T-helper 2 cell treated with Interferon-gamma antibody and Interleukin-4, amounts not matched to agents 5 μg/mL and 100 μg/mL, for 36 hours (primary cell): ENCODE data around the gene EBLN1.

Experiments used
- DNase-seq: peaks from one replicate; pipeline ENCODE4 v3.0.0; 2021; ENCODE audit warnings: low spot score
- H3K27ac Mint-ChIP-seq: one replicate; pipeline ENCODE4 v1.8.0; 2021; ENCODE audit warnings: mild to moderate bottlenecking, mixed read lengths
- H3K27me3 Mint-ChIP-seq: one replicate; pipeline ENCODE4 v1.8.0; 2021; ENCODE audit warnings: low read depth, mixed read lengths
- H3K36me3 Mint-ChIP-seq: one replicate; pipeline ENCODE4 v1.8.0; 2021; ENCODE audit warnings: low read depth, mixed read lengths
- H3K4me1 Mint-ChIP-seq: one replicate; pipeline ENCODE4 v1.8.0; 2021; ENCODE audit warnings: low read depth, mixed read lengths
- H3K4me3 Mint-ChIP-seq: one replicate; pipeline ENCODE4 v1.8.0; 2022; ENCODE audit warnings: mild to moderate bottlenecking, moderate library complexity, mixed read lengths
- H3K9me3 Mint-ChIP-seq: one replicate; pipeline ENCODE4 v1.8.0; 2021; ENCODE audit warnings: mixed read lengths

Gene EBLN1

DNA sequence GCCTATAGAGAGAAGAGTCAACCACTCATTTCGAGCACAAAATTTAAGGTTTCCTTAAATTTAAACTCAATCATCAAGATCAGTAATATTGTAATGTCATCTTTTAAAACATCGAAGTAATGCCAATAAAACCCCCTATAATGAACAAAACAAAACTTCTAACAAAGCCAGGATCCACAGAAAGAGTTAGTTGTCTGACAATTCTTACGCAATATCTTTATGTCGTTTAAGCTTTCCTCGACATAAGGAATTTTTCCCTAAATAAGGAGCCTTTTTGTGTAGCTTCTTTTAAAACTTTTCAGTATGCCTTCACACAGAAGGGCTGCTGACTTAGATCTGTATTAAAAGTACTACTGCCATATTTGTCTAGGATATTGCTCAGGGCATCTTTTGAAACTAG lies 7.5 kb downstream of the EBLN1 start:
- Mint-ChIP-seq H3K36me3 (no peaks in the 10 kb centered on the region), H3K27ac (no peak overlapping the region), H3K27me3 (peaks cover 26% of the 10 kb centered on the region), H3K4me1 (no peaks in the 10 kb centered on the region), H3K4me3 (no peak overlapping the region), H3K9me3 (no peaks in the 10 kb centered on the region)
- DNase-seq = no peak

DNA sequence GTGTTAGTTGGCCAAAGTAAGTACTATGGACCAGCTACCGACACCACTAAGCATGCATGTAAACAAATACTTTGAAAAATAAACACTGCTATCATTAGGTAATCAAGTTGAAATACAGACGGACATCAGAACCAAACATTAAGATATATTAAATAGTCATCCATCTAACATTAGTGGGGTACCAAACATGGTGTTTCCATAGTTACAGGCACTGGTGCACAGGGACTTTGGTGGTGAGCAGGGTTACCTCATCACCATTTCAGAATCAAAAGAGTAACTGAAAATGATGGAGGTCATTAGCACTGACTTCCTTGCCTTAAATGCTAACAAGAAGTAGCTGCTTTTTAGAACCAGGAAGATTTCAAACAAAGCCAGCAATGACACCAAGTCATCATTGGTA lies 23.9 kb downstream of the EBLN1 start:
- Mint-ChIP-seq H3K4me3 (no peak overlapping the region), H3K4me1 (no peaks in the 10 kb centered on the region), H3K27me3 (peaks cover 4% of the 10 kb centered on the region), H3K27ac (no peak overlapping the region), H3K36me3 (no peaks in the 10 kb centered on the region), H3K9me3 (no peaks in the 10 kb centered on the region)
- DNase-seq = no peak

DNA sequence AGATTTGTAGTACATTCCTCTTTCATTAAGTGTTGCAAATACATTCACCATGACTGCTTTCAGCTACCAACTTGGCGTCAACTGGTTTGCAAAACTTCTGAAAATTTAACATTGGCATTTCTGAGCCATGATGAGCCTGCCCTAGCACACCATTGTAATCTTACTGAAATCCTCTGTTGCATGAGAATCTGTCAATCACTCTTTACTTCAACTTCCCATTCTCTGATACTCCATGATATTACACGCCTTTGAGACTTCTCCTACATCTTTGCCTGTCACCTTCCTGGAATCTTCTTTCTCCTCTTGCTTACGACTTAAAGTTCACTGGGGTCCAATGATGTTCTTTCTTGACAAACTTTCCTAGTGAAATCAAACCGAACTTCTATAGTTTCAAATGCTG lies 32.2 kb downstream of the EBLN1 start:
- DNase-seq = no peak
- Mint-ChIP-seq H3K27me3 (peaks cover 25% of the 10 kb centered on the region), H3K9me3 (peaks cover 8% of the 10 kb centered on the region), H3K36me3 (no peaks in the 10 kb centered on the region), H3K27ac (no peak overlapping the region), H3K4me3 (no peak overlapping the region), H3K4me1 (no peaks in the 10 kb centered on the region)

DNA sequence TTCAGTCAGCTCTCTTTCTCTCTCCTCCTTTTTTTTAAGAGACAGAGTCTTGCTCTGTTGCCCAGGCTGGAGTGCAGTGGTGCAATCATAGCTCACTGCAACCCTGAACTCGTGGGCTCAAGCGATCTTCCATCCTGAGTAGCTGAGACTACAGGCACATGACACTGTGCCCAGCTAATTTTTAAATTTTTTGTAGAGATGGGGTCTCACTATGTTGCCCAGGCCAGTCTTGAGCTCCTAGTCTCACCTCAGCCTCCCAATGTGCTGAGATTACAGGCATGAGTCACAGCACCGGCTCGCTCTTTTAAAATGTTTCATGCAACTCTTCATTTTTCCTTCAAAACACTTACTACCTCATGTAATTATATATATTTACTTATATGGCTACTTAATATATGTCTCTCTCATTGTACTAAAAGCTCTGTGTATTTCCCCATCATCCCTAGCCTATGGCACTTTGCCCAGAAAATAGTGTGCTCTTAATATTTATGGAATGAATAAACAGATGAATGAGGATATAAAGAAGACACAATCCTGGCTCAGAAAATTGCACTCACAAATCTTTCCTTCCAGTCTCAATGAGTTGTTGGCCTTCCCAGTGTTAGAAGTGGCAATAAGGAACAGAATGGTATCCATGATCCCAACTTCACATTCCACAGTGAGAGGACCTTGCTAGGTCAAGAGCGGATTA lies 33.9 kb downstream of the EBLN1 start:
- Mint-ChIP-seq H3K27ac (no peak overlapping the region), H3K9me3 (peaks cover 11% of the 10 kb centered on the region), H3K4me3 (no peak overlapping the region), H3K36me3 (no peaks in the 10 kb centered on the region), H3K4me1 (no peaks in the 10 kb centered on the region), H3K27me3 (peaks cover 31% of the 10 kb centered on the region)
- DNase-seq = no peak

DNA sequence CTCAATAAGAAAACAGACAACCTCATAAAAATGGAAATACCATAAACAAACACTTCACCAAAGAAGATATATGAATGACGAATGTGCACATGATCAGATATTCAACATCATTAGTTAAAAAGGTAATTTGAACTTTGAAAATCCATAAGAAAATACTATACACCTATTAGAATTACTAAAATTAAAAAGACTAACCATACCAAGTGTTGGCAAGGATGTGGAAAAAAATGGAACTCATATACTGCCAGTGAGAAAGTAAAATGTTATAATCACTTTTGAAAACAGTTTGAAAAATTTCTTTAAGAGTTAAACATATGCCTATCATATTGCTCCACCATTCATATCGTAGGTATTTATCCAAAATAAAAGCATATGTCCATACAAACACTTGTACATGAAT lies 37.1 kb downstream of the EBLN1 start:
- H3K36me3 Mint-ChIP-seq = no peaks in the 10 kb centered on the region
- no peaks in the 10 kb centered on the region for H3K4me1 Mint-ChIP-seq
- H3K9me3 Mint-ChIP-seq = peaks cover 11% of the 10 kb centered on the region
- peaks cover 32% of the 10 kb centered on the region for H3K27me3 Mint-ChIP-seq
- no peak overlapping the region for H3K27ac Mint-ChIP-seq
- no peak for DNase-seq
- no peak overlapping the region for H3K4me3 Mint-ChIP-seq

DNA sequence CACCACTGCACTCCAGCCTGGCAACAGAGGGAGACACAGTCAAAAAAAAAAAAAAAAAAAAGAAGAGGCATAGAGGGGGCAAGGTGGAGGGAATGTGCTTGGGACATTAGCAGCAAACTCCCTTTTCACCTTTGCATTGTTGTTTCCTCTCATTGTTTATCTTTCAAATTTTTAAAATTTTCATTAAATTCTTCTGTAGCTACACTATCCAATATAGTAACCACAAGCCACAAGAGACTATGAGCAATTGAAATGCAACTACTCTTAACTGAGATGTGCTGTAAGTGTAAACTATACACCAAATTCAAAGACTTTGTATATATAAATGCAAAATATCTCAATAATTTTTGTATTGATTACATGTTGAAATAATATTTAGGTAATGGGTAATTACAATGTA lies 43.4 kb downstream of the EBLN1 start:
- peaks cover 19% of the 10 kb centered on the region for H3K9me3 Mint-ChIP-seq
- H3K4me3 Mint-ChIP-seq = no peak overlapping the region
- no peak overlapping the region for H3K27ac Mint-ChIP-seq
- no peaks in the 10 kb centered on the region for H3K36me3 Mint-ChIP-seq
- H3K27me3 Mint-ChIP-seq = peaks cover 17% of the 10 kb centered on the region
- DNase-seq = no peak
- peaks cover 2% of the 10 kb centered on the region for H3K4me1 Mint-ChIP-seq

DNA sequence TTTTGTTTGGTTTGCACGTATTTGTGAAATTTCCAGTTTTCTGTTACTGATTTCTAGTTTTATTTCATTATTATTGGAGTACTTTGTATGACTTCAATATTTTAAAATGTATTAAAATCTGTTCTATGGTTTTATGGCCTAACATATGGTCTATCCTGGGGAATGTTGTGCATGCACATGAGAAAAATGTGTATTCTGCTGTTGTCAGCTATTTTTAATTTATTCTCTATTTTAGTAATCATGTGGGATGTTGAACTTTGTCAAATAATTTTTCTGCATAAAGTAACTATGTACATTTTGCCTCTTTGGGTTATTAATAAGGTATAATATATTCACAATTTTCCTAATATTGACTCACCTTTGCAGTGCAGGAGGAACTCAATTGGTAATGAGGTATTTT lies 46.7 kb downstream of the EBLN1 start:
- Mint-ChIP-seq H3K9me3 (peaks cover 20% of the 10 kb centered on the region), H3K4me3 (no peak overlapping the region), H3K27me3 (peaks cover 7% of the 10 kb centered on the region), H3K27ac (no peak overlapping the region), H3K36me3 (peaks cover 2% of the 10 kb centered on the region), H3K4me1 (peaks cover 9% of the 10 kb centered on the region)
- no peak for DNase-seq

DNA sequence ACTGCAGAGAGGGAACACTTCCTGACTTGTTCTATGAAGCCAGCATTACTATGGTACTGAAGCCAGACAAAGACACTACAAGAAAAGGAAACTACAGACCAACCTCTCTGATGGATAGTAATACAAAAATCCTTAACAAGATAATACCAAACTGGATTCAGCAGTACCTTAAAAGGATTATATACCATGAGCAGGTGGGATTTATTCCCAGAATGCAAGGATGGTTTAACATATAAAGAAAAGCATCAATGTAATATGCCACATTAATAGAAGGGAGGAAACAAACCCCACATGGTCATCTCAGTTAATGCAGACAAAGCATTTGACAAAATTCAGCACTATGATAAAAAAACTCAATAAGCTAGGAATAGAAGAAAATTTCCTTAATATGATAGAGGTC lies 47.2 kb downstream of the EBLN1 start:
- no peak overlapping the region for H3K27ac Mint-ChIP-seq
- H3K27me3 Mint-ChIP-seq = peaks cover 7% of the 10 kb centered on the region
- peaks cover 2% of the 10 kb centered on the region for H3K36me3 Mint-ChIP-seq
- H3K9me3 Mint-ChIP-seq = peaks cover 20% of the 10 kb centered on the region
- H3K4me3 Mint-ChIP-seq = no peak overlapping the region
- H3K4me1 Mint-ChIP-seq = peaks cover 9% of the 10 kb centered on the region
- no peak for DNase-seq

DNA sequence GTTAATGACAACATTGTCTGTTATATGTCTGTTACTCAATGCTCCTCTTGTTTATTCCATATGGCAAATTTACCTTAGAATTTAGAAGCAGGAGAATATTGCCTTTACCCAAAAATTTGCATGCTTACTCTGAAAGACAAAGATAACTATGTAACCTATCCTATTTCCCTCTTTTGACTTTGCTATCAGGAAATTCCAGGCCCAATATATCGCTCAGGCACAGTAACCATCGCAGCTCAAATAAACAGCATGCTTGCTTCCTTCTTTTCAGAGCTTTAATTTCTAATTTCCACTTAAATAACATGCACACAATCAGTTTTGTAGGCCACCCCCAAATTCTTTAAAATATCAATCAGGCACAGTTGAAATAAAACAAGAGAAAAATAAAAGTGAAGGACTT lies 57.8 kb downstream of the EBLN1 start:
- H3K4me3 Mint-ChIP-seq = no peak overlapping the region

DNA sequence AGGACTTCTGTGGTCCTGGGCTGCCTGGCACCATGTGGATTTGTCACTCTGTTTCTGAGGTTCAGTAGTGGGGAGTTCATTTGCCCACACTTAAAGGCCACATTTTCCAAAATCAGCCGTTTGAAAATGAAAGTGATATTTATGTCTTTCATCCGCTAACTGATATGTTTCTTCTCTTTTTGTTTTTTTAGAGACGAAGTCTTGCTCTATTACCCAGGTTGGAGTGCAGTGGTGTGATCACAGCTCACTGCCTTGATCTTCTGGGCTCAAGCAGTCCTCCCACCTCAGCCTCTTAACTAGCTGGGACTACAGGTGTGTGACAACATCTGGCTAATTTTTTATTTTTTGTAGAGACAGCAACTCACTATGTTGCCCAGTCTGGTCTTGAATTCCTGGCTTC lies 58.6 kb downstream of the EBLN1 start:
- Mint-ChIP-seq H3K27ac (peak overlapping the region; percentile 23), H3K4me3 (peak overlapping the region; percentile 76), H3K4me1 (peaks cover 8% of the 10 kb centered on the region), H3K9me3 (no peaks in the 10 kb centered on the region), H3K27me3 (peaks cover 3% of the 10 kb centered on the region), H3K36me3 (no peaks in the 10 kb centered on the region)
- no peak for DNase-seq

More for the DNA sequence above, 57.8 kb downstream of the EBLN1 start:
- H3K9me3 Mint-ChIP-seq = no peaks in the 10 kb centered on the region
- H3K27me3 Mint-ChIP-seq = peaks cover 3% of the 10 kb centered on the region
- no peak for DNase-seq
- H3K27ac Mint-ChIP-seq = no peak overlapping the region
- H3K36me3 Mint-ChIP-seq = no peaks in the 10 kb centered on the region
- peaks cover 8% of the 10 kb centered on the region for H3K4me1 Mint-ChIP-seq
